Measurements from ENCODE around the gene LEMD2. TPM values are rescaled to one million over a fixed set of nuclear protein-coding genes. Genes with fewer than 3 reads are reported as not detected.

The LEMD2 gene
- 56.5 and 59.5 TPM in 2 replicates for polyA plus RNA-seq (2012; rRNA removed)
- 32.2 and 37.6 TPM in 2 replicates for polyA plus RNA-seq (2012; cell fraction: cytosol; rRNA removed)
- polyA plus RNA-seq (2012; cell fraction: nucleus; rRNA removed): 136 and 141 TPM in 2 replicates

GRCh38 chr6:33788694-33789549 lies at the start of gene LEMD2:
Gene LEMD2 (minus strand): TSS chr6:33789130. CDS start chr6:33789116, 14 bp downstream.
- peaks cover 57% of the 10 kb centered on the region for H3K79me2 ChIP-seq (ENCODE audit: insufficient read depth)
- peaks cover 14% of the 10 kb centered on the region for H3F3A ChIP-seq (replicated peaks; ENCODE audit: insufficient read depth)
- H3K36me3 ChIP-seq (replicated peaks in 1 of 2; ENCODE audit: control insufficient read depth in 1 of 2, insufficient read depth in 2 of 2, low read length in 1 of 2): peaks cover 13 to 24% of the 10 kb centered on the region in 2 experiments
- ChIA-PET POLR2A (interaction anchor here (0.6 to 2.0 kb wide), 5 partner anchors 10 to 50 kb away, joined by 3 to 7 read pairs (median 3); no protein-coding TSS in a partner anchor), CTCF (interaction anchor here (0.6 to 7.1 kb wide), 5 partner anchors 19 to 266 kb away, joined by 3 to 53 read pairs (median 3); no protein-coding TSS in a partner anchor)
- H3K4me2 ChIP-seq: peak within 1 kb of the TSS; percentile 95
- H3K9ac ChIP-seq: peak within 1 kb of the TSS; percentile 92
- no peaks in the 10 kb centered on the region for H3K9me2 ChIP-seq
- WGBS (ENCODE audit: low lambda C conversion rate): 19% methylated on average over 15 of the region's 86 CpGs
- H3K9me3 ChIP-seq: no peaks in the 10 kb centered on the region
- H2AFZ ChIP-seq (ENCODE audit: low read depth): peak within 1 kb of the TSS; percentile 96
- H3K4me1 ChIP-seq (ENCODE audit: control insufficient read depth in 1 of 2, insufficient read depth in 2 of 2, low read depth in 1 of 2, low read length in 1 of 2): peaks cover 29 to 34% of the 10 kb centered on the region in 2 experiments
- DNase-seq: peak; percentile 99
- peaks cover 28% of the 10 kb centered on the region for H4K20me1 ChIP-seq (ENCODE audit: insufficient read depth)
- H3K27me3 ChIP-seq (ENCODE audit: insufficient read depth): no peaks in the 10 kb centered on the region
- peak within 1 kb of the TSS; percentile 77 to 91 for H3K27ac ChIP-seq (ENCODE audit: low read depth in 2 of 2, low read length in 1 of 2)
- H3K4me3 ChIP-seq (ENCODE audit: low read depth in 2 of 2, low read length in 1 of 2): peak within 1 kb of the TSS; percentile 80 to 88
- TF ChIP-seq ZBTB33 (IDR thresholded peaks at IDR 0.05; ENCODE audit: borderline replicate concordance, low read depth) (no peak), ELF1 (IDR thresholded peaks at IDR 0.05) (peak; percentile 87), USF1 (IDR thresholded peaks at IDR 0.05; ENCODE audit: borderline replicate concordance, low read depth) (no peak; the same call in 1 of the 2 replicates), FOXM1 (IDR thresholded peaks at IDR 0.05; ENCODE audit: low read depth) (no peak), GATA2 (CRISPR knock-in tag; IDR thresholded peaks at IDR 0.05) (no peak), CTCF (IDR thresholded peaks at IDR 0.05) (no peak), MEF2A (IDR thresholded peaks at IDR 0.05; ENCODE audit: borderline replicate concordance, low read depth) (no peak), TCF12 (IDR thresholded peaks at IDR 0.05) (peak; percentile 14; the same call in 1 of the 2 replicates), TEAD4 (IDR thresholded peaks at IDR 0.05; ENCODE audit: borderline replicate concordance, insufficient read depth) (no peak), YY1 (IDR thresholded peaks at IDR 0.05; ENCODE audit: low read depth) (peak; percentile 100), EP300 (IDR thresholded peaks at IDR 0.05; ENCODE audit: borderline replicate concordance in 1 of 2, low read depth in 1 of 2, low read length in 1 of 2) (peak in 1 of 2 experiments; percentile 34; a peak in 2 of 4 replicates), NRF1 (IDR thresholded peaks at IDR 0.05; ENCODE audit: low read depth, low read length) (peak; percentile 67), FOXJ3 (CRISPR knock-in tag; IDR thresholded peaks at IDR 0.05) (no peak), GABPA (IDR thresholded peaks at IDR 0.05; ENCODE audit: low read depth) (peak; percentile 82), EZH2phosphoT487 (IDR thresholded peaks at IDR 0.05; ENCODE audit: borderline replicate concordance, low read depth) (no peak), JUND (IDR thresholded peaks at IDR 0.05) (no peak), RAD21 (IDR thresholded peaks at IDR 0.05; ENCODE audit: low read length) (no peak), RFX5 (IDR thresholded peaks at IDR 0.05; ENCODE audit: low read length) (0 out of 2 replicates have a peak, but pooled peaks have one; percentile 37)
- TF ChIP-seq, protein P1, sequence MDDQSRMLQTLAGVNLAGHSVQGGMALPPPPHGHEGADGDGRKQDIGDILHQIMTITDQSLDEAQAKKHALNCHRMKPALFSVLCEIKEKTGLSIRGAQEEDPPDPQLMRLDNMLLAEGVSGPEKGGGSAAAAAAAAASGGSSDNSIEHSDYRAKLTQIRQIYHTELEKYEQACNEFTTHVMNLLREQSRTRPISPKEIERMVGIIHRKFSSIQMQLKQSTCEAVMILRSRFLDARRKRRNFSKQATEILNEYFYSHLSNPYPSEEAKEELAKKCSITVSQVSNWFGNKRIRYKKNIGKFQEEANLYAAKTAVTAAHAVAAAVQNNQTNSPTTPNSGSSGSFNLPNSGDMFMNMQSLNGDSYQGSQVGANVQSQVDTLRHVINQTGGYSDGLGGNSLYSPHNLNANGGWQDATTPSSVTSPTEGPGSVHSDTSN (IDR thresholded peaks at IDR 0.05): no peak
- TF ChIP-seq, protein P2, sequence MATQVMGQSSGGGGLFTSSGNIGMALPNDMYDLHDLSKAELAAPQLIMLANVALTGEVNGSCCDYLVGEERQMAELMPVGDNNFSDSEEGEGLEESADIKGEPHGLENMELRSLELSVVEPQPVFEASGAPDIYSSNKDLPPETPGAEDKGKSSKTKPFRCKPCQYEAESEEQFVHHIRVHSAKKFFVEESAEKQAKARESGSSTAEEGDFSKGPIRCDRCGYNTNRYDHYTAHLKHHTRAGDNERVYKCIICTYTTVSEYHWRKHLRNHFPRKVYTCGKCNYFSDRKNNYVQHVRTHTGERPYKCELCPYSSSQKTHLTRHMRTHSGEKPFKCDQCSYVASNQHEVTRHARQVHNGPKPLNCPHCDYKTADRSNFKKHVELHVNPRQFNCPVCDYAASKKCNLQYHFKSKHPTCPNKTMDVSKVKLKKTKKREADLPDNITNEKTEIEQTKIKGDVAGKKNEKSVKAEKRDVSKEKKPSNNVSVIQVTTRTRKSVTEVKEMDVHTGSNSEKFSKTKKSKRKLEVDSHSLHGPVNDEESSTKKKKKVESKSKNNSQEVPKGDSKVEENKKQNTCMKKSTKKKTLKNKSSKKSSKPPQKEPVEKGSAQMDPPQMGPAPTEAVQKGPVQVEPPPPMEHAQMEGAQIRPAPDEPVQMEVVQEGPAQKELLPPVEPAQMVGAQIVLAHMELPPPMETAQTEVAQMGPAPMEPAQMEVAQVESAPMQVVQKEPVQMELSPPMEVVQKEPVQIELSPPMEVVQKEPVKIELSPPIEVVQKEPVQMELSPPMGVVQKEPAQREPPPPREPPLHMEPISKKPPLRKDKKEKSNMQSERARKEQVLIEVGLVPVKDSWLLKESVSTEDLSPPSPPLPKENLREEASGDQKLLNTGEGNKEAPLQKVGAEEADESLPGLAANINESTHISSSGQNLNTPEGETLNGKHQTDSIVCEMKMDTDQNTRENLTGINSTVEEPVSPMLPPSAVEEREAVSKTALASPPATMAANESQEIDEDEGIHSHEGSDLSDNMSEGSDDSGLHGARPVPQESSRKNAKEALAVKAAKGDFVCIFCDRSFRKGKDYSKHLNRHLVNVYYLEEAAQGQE (IDR thresholded peaks at IDR 0.05; ENCODE audit: low read depth, low read length): no peak
- TF ChIP-seq, protein P3, sequence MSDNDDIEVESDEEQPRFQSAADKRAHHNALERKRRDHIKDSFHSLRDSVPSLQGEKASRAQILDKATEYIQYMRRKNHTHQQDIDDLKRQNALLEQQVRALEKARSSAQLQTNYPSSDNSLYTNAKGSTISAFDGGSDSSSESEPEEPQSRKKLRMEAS (IDR thresholded peaks at IDR 0.05; ENCODE audit: low read depth): peak; percentile 67; the same call in 1 of the 2 replicates
